Adipose tissue (tissue), 3 donors: Measurements from ENCODE around the gene TMEM186. TPM values are rescaled to one million over a fixed set of nuclear protein-coding genes. Genes with fewer than 3 reads are reported as not detected.

ENCODE experiments used
- H3K27ac ChIP-seq: one replicate; pipeline ENCODE4 v1.5.1; 2013; ENCODE audit warnings: low read depth, low read length
- WGBS, 3 donors: extraction: QIAGEN DNeasy Blood & Tissue Kit; methylation state at CpG; one replicate each; pipeline ENCODE4 v1.1.7; 2013; 5-methylcytosine and 5-hydroxymethylcytosine counted together
- polyA plus RNA-seq, 3 donors: library from polyadenylated mRNA; stranded (reverse); fragments of 200-250 nt; gene quantifications; one replicate each; pipeline ENCODE4 v1.2.3, GENCODE V29; 2013
- donor health status: healthy with polysubstance abuse.
- donor health status: Bipolar disorder and iron deficiency.
- donor health status: healthy.

The TMEM186 gene
- polyA plus RNA-seq, 3 donors: 6.3 to 7.6 (median 6.4) TPM

GRCh38 chr16:8785408-8785807 is 12.0 kb downstream of the TMEM186 start:
- H3K27ac ChIP-seq: no peak overlapping the region
- 83 to 90% (median 90%) methylated on average over 6 of the region's 6 CpGs for WGBS, 3 donors

- H3K27ac ChIP-seq: no peak overlapping the region
- WGBS, 3 donors: 65 to 76% (median 71%) methylated on average over 6 of the region's 6 CpGs
Observed at GRCh38 chr16:8782673-8783072, 14.8 kb downstream of the TMEM186 start.

DNA sequence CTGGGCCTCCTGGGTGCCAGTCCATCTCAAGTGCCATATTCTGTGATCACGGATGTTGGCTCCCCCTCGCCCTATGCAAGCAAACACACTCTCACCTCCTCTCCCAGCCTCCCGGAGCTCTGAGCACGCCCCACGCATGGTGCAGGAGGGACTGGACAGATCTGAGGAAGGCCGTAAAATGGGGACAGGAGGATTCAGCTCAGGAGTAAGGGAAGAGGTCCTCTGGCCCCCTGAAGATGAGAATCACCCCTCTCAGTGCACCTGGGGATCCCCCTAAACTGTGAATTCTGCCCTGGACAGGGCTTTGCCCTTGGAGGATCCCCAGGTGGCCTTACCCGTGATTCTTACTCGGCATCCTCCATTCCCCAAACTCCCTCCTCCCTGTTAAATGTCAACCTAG is 15.6 kb downstream of the TMEM186 start:
- WGBS, 3 donors: 91 to 92% (median 92%) methylated on average over 8 of the region's 8 CpGs
- no peak overlapping the region for H3K27ac ChIP-seq

DNA sequence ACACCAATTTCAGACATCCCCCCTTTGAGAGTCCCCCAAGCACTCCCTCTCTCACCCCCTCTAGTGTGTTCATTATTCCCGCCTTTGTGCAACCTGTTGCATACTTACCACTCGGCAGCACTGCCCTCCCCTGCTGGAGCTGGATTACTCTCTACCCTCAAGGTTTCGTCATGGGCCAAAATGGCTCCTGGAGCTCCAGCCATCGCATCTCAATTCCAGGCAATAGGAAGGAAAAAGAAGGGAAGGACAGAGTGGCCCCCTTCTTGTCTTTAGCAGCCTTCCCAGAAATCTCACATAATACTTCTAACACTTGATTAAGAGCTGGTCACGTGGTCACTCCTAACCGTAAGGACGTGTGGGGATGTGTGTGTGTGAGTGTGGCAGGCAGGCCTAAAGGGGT is 20.2 kb downstream of the TMEM186 start:
- H3K27ac ChIP-seq: no peak overlapping the region
- WGBS, 3 donors: 93 to 94% (median 94%) methylated on average over 7 of the region's 7 CpGs

DNA sequence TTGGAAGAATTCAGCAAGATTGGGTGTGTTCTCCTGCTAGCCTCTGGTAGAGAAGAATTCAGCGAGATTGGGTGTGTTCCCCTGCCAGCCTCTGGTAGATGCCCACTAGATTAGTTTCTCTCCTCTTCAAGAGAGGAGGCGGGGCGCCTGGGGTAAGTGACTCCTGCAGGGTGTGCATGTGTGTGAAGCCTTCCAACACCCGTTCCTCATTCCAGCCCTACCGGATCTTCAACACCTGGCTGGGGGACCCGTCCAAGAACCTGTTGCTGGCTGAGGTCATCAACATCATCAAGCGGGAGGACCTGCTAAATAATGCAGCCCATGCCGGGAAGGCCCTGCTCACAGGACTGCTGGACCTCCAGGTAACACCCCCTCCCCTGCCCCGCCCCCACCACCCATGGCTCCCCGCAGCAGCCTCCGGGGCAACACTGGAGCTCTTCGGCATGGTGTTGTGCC is 21.3 kb downstream of the TMEM186 start:
- H3K27ac ChIP-seq: no peak overlapping the region
- 73 to 86% (median 77%) methylated on average over 12 of the region's 12 CpGs for WGBS, 3 donors

GRCh38 chr16:8775359-8775758 is 22.1 kb downstream of the TMEM186 start:
- 92 to 96% (median 94%) methylated on average over 1 of the region's 1 CpG for WGBS, 3 donors
- no peak overlapping the region for H3K27ac ChIP-seq

GRCh38 chr16:8774208-8774607 is 23.2 kb downstream of the TMEM186 start:
- no peak overlapping the region for H3K27ac ChIP-seq
- 59 to 94% (median 87%) methylated on average over 11 of the region's 11 CpGs for WGBS, 3 donors

- H3K27ac ChIP-seq: no peak overlapping the region
- 30 to 71% (median 60%) methylated on average over 3 of the region's 3 CpGs for WGBS, 3 donors
Observed at GRCh38 chr16:8773537-8773936, 23.9 kb downstream of the TMEM186 start.

- WGBS, 3 donors: 84 to 87% (median 87%) methylated on average over 12 of the region's 12 CpGs
- no peak overlapping the region for H3K27ac ChIP-seq
Observed at GRCh38 chr16:8768692-8769091, 28.7 kb downstream of the TMEM186 start.

DNA sequence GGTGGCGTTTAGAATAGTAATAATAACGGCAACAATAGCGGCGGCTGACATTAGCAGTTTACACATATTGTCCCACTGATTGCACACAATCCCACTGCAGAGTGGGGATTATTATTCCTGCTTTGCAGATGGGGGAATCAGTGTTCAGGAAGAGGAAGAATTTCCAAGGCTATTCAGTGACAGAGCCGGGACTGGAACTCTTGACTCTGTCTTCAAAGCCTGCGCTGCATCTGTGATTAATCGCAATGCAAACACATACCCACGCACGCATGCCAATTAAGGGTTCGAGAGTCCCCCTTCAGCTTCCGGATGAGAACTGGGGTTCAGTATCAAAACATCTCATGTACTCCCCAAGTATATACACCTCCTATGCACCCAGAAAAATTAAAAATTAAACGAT is 29.2 kb downstream of the TMEM186 start:
- WGBS, 3 donors: 94 to 97% (median 96%) methylated on average over 12 of the region's 12 CpGs
- H3K27ac ChIP-seq: no peak overlapping the region

GRCh38 chr16:8767176-8767575 is 30.3 kb downstream of the TMEM186 start:
- H3K27ac ChIP-seq: no peak overlapping the region
- 93 to 95% (median 94%) methylated on average over 8 of the region's 8 CpGs for WGBS, 3 donors

DNA sequence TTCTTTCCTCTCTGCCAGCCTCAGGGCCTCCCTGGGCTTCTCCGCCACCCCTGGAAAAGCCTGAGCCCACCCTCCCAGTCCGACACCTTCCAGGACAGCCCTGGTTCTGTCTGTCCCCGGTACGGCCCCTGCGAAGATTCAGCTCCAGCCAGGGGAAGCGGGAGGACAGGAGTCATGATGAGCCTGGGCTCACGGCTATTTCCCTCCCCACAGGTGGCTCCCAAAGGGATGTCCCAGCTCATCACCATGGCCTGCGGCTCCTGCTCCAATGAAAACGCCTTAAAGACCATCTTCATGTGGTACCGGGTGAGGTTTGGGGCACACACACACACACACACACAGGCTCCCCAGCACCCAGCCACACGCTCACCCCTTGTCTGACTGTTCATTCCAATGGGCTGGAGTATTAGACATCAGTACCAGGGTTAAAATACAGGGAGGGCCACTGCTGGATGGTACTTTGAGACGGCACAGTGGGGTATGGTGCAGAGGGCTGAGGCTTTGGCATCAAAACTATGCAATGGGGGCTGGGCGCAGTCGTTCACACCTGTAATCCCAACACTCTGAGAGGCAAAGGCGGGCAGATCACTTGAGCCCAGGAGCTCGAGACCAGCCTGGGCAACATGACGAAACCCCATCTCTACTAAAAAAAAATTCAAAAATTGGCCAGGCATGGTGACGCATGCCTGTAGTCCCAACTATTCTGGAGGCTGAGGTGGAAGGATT is 32.8 kb downstream of the TMEM186 start:
- WGBS, 3 donors: 91 to 93% (median 91%) methylated on average over 18 of the region's 18 CpGs
- no peak overlapping the region for H3K27ac ChIP-seq

- H3K27ac ChIP-seq: no peak overlapping the region
- WGBS, 3 donors: 76 to 81% (median 79%) methylated on average over 10 of the region's 10 CpGs
Observed at GRCh38 chr16:8763899-8764298, 33.5 kb downstream of the TMEM186 start.

DNA sequence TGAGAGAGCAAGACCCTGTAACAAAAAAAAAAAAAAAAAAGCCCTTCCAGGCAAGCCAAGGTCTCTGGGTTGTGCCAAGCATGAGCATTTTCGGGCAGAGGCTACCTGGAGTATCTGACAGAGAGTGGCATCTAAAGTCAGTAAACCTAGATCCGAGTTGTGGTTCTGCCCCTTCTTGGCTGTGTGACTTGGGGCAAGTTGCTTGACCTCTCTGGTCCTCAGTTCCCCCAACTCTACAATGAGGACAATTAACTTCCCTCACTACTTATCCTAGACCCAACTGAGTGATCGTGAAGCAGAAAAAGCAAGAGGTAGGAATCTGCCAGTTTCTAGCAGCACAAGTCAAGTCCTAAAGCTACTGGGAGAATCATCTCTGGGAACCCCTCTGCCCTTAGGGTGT is 34.4 kb downstream of the TMEM186 start:
- no peak overlapping the region for H3K27ac ChIP-seq
- WGBS, 3 donors: 95 to 98% (median 97%) methylated on average over 3 of the region's 3 CpGs

DNA sequence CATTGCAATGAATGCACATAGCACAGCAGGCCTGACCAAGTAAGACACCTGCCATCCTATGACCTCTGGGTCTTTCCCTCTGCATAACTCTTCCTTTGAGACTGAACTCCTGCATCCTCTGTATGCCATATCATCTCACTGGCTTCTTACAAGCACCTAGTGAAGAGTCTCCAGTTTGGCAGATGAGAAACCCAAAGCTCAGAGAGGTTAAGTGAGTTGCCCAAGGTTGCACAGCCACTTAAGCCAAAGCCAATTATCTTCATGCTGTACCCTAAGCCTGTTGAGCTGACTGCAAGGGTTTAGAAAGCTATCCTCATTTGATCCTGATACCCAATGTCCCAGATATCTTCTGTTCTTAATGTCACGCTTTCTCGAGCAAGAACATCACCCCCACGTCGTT is 35.2 kb downstream of the TMEM186 start:
- WGBS, 3 donors: 91 to 95% (median 94%) methylated on average over 4 of the region's 4 CpGs
- no peak overlapping the region for H3K27ac ChIP-seq

GRCh38 chr16:8761078-8761477 is 36.4 kb downstream of the TMEM186 start:
- no peak overlapping the region for H3K27ac ChIP-seq
- 81 to 86% (median 82%) methylated on average over 6 of the region's 6 CpGs for WGBS, 3 donors

- no peak overlapping the region for H3K27ac ChIP-seq
- 78 to 91% (median 88%) methylated on average over 10 of the region's 10 CpGs for WGBS, 3 donors
Observed at GRCh38 chr16:8760021-8760420, 37.4 kb downstream of the TMEM186 start.

DNA sequence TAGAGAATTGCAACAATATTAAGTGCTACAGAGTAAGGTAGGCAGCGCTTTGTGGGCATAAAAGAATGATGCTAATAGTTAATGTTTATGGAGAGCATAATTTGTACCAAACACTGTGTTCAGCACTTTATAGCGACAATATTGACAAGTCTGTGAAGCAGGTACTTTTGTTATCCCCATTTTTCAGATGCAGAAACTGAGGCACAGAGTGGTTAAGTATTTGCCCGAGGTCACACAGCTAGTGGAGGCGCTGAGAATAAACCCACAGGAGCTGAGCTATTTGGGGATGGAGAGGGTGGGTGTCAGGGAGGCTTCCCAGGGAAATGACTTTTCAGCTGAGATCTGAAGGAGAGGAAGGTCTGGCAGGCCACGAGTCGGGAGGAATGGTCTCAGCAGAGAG is 39.4 kb downstream of the TMEM186 start:
- WGBS, 3 donors: 92 to 96% (median 94%) methylated on average over 6 of the region's 6 CpGs
- H3K27ac ChIP-seq: no peak overlapping the region

DNA sequence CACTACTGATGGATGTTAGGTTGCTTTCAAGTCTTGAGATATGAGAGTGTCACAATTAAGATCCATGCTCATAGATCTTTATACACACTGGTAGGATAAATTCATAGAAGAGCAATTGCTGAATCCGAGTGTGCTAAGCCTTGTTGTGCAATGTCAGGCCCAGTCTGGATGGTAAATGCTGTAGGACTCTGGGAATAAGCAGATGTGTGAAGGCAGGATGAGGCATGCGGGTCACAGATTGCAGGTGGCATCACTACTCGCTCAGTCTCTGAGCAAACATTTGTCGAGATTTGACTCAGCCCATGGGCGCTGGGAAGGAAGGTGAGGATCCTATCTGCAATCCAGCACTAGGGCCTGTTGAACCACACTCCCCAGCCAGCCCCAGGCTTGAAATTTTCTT is 40.7 kb downstream of the TMEM186 start:
- WGBS, 3 donors: 89 to 93% (median 91%) methylated on average over 5 of the region's 5 CpGs
- H3K27ac ChIP-seq: no peak overlapping the region

GRCh38 chr16:8753416-8754054 is 43.9 kb downstream of the TMEM186 start:
- H3K27ac ChIP-seq: no peak overlapping the region
- WGBS, 3 donors: 45 to 82% (median 68%) methylated on average over 9 of the region's 9 CpGs
